ENCODE measurements around the gene MOK. TPM values are rescaled to one million over a fixed set of nuclear protein-coding genes. Genes with fewer than 3 reads are reported as not detected.

Gene MOK
- total RNA-seq, 1 donor from 2014 or later, result 17.6 TPM

DNA sequence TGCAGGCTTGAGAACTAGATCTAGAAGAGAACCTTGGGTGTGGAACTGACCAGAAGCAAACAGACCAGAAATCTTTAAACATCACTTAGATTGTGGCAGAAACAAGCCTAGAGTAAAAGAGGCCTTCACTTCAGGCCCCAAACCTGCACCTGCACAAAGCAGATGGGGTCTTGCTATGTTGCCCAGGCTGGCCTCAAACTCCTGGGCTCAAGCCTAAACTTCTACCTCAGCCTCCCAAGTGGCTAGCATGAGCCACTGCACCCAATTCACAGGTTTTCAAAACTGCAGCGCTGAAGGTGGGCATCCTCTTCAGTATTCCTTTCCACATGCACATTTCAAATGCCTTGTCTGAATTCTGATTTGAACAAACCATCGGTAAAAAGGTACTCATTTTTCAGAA lies 19.9 kb downstream of the MOK start:
- no peak for DNase-seq (ENCODE audit: low spot score in 2 of 2)
- Histone ChIP-seq H3K4me1 (no peaks in the 10 kb centered on the region), H3K27ac (no peak overlapping the region), H3K9me3 (no peaks in the 10 kb centered on the region), H3K27me3 (no peaks in the 10 kb centered on the region), H3K4me3 (no peak overlapping the region), H3K36me3 (peaks cover 0 to 9% of the 10 kb centered on the region in 2 donors)
- intact Hi-C loops (cut with DNase I), result no loop called here
- TF ChIP-seq, protein P1, sequence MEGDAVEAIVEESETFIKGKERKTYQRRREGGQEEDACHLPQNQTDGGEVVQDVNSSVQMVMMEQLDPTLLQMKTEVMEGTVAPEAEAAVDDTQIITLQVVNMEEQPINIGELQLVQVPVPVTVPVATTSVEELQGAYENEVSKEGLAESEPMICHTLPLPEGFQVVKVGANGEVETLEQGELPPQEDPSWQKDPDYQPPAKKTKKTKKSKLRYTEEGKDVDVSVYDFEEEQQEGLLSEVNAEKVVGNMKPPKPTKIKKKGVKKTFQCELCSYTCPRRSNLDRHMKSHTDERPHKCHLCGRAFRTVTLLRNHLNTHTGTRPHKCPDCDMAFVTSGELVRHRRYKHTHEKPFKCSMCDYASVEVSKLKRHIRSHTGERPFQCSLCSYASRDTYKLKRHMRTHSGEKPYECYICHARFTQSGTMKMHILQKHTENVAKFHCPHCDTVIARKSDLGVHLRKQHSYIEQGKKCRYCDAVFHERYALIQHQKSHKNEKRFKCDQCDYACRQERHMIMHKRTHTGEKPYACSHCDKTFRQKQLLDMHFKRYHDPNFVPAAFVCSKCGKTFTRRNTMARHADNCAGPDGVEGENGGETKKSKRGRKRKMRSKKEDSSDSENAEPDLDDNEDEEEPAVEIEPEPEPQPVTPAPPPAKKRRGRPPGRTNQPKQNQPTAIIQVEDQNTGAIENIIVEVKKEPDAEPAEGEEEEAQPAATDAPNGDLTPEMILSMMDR (IDR thresholded peaks at IDR 0.05), result no peak

DNA sequence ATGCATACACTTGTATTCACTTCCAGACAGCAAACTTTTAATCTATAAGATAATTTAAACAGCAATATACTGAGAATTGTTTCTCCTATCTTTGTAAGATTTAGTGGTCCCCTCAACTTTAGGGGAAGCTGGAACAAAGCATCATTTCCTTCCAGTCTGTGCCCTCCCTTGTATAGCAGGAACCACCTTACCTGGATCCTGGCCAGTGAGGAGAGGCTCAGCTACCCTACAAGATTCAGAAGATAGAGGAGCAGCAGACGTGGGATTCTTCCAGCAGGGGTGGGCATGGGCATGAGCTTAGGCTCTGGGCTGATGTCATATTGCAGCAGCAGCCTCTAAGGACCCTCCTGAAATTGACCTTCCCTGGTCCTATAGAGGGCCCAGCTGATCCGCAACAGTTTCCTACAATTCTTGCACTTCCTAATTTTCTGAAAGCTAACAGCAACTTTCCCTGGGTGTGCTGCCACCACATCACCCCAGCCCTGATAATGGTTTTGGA lies 21.3 kb downstream of the MOK start:
- intact Hi-C loops (cut with DNase I), result no loop called here
- no peak overlapping the region for H3K4me3 ChIP-seq
- no peaks in the 10 kb centered on the region for H3K27me3 ChIP-seq
- H3K4me1 ChIP-seq, result no peaks in the 10 kb centered on the region
- H3K9me3 ChIP-seq, result no peaks in the 10 kb centered on the region
- TF ChIP-seq, protein P1 (IDR thresholded peaks at IDR 0.05), result no peak
- peaks cover 0 to 9% of the 10 kb centered on the region in 2 donors for H3K36me3 ChIP-seq
- H3K27ac ChIP-seq, result no peak overlapping the region
- DNase-seq (ENCODE audit: low spot score in 2 of 2), result no peak

DNA sequence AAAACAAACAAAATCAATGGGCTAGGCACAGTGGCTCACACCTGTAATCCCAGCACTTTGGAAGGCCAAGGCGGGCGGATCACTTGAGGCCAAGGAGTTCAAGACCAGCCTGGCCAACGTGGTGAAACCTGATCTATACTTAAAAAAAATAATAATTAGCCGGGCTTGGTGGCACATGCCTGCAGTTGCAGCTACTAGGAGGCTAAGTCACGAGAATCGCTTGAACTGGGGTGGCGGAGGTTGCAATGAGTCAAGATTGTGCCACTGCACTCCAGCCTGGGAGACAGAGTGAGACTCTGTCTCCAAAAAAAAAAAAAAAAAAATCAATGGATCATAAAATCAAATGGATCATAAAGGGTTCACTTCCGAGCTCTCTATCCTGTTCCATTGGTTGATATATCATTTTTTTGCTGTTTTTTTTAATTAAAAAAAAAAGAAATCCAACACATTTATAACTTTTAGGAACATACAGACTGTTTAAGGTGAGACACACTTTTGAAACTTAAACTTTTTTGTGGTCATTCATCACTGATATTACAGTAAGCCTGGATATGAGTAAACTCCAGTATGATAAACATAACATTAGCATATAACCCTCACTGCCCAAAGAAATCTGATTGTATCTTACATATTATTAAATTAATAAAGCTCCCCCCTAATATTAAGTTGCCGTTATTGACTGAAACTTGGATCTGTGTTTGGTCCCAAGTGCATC lies 22.1 kb downstream of the MOK start:
- TF ChIP-seq, protein P1 (IDR thresholded peaks at IDR 0.05), result no peak
- DNase-seq (ENCODE audit: low spot score in 2 of 2), result no peak
- H3K9me3 ChIP-seq, result no peaks in the 10 kb centered on the region
- H3K4me3 ChIP-seq, result no peak overlapping the region
- H3K27ac ChIP-seq, result no peak overlapping the region
- H3K36me3 ChIP-seq, result peaks cover 0 to 9% of the 10 kb centered on the region in 2 donors
- no peaks in the 10 kb centered on the region for H3K4me1 ChIP-seq
- intact Hi-C loops (cut with DNase I), result no loop called here
- no peaks in the 10 kb centered on the region for H3K27me3 ChIP-seq

DNA sequence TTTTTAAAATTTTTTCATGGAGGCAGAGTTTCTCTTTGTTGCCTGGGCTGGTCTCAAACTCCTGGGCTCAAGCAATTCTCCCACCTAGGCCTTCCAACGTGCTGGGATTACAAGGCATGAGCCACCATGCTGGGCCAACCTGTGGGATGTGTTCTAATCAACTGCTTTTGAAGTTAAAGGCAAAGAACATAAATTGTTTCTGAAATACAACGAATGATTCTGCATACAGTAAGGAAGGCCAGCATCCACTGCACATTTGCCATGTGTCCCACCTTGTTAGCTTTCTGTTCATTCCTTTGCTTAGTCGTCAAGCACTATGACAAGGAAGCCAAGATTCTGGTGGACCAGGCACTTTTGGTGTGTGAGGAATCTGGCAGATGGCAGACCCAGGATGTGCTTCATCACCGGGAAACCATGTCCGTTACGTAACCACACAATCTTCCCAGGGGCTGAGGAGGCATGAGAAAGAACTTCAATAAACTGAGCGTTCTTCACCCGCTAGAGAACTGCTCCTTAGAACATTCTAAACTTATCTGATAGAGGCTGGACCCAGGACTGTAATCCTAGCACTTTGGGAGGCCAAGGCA lies 24.5 kb downstream of the MOK start:
- intact Hi-C loops (cut with DNase I), result no loop called here
- TF ChIP-seq, protein P1 (IDR thresholded peaks at IDR 0.05), result no peak
- Histone ChIP-seq H3K27me3 (no peaks in the 10 kb centered on the region), H3K4me1 (no peaks in the 10 kb centered on the region), H3K27ac (no peak overlapping the region), H3K36me3 (peaks cover 0 to 9% of the 10 kb centered on the region in 2 donors), H3K4me3 (no peak overlapping the region), H3K9me3 (no peaks in the 10 kb centered on the region)
- no peak for DNase-seq (ENCODE audit: low spot score in 2 of 2)

GRCh38 chr14:102279688-102280348 lies 25.1 kb downstream of the MOK start:
- H3K9me3 ChIP-seq, result no peaks in the 10 kb centered on the region
- H3K4me1 ChIP-seq, result no peaks in the 10 kb centered on the region
- H3K4me3 ChIP-seq, result no peak overlapping the region
- H3K27me3 ChIP-seq, result no peaks in the 10 kb centered on the region
- DNase-seq (ENCODE audit: low spot score in 2 of 2), result no peak
- TF ChIP-seq, protein P1 (IDR thresholded peaks at IDR 0.05), result no peak
- H3K27ac ChIP-seq, result peak overlapping the region in 1 of 2 donors; percentile 24
- H3K36me3 ChIP-seq, result peaks cover 0 to 9% of the 10 kb centered on the region in 2 donors
- intact Hi-C loops (cut with DNase I), result no loop called here
